Transverse colon (tissue), 4 donors: ENCODE measurements around the gene MBNL1. TPM values are rescaled to one million over a fixed set of nuclear protein-coding genes. Genes with fewer than 3 reads are reported as not detected.

ENCODE experiments used
- DNase-seq: peaks from one replicate; pipeline ENCODE4 v3.0.0-alpha.2; 2019
- H3K27ac ChIP-seq, 4 donors: fragments of 200-600 bp; sonication (generic); 2 replicates each; pipeline ENCODE4 v1.5.1; 2016 to 2018; ENCODE audit warnings: inconsistent platforms in 4 of 4
- H3K27me3 ChIP-seq: fragments of 200-600 bp; sonication (generic); 2 replicates; pipeline ENCODE4 v1.5.1; 2017; ENCODE audit warnings: inconsistent platforms
- H3K36me3 ChIP-seq, 4 donors: fragments of 200-600 bp; sonication (generic); 2 replicates each; pipeline ENCODE4 v1.5.1; 2017 to 2019; ENCODE audit warnings: inconsistent platforms in 4 of 4
- H3K4me1 ChIP-seq, 4 donors: fragments of 200-600 bp; sonication (generic); 2 replicates each; pipeline ENCODE4 v1.5.1; 2017 to 2020; ENCODE audit warnings: inconsistent platforms in 4 of 4
- H3K4me3 ChIP-seq, 4 donors: fragments of 200-600 bp; sonication (generic); 1 replicate in 1 of 4; 2 replicates in 3 of 4; pipeline versions ENCODE4 v1.5.1 to v1.6.1; 2017 to 2019; ENCODE audit warnings: inconsistent platforms in 4 of 4
- H3K9me3 ChIP-seq, 2 donors: fragments of 200-600 bp; sonication (generic); 2 replicates each; pipeline ENCODE4 v1.5.1; 2017 to 2019; ENCODE audit warnings: inconsistent platforms in 2 of 2
- CTCF ChIP-seq, 5 experiments: fragments of 200-600 bp in 3 of 5; fragments of 450-650 bp in 2 of 5; sonication (generic) in 3 of 5; IDR thresholded peaks; 1 replicate in 2 of 5; 2 replicates in 3 of 5; pipeline ENCODE4 v1.5.1; 2016 to 2017; ENCODE audit warnings: antibody characterized with exemption in 5 of 5, inconsistent platforms in 3 of 5, mild to moderate bottlenecking in 2 of 5, moderate library complexity in 1 of 5
- EP300 ChIP-seq: sonication (generic); formaldehyde crosslinking; IDR thresholded peaks from one replicate; pipeline ENCODE4 v1.6.1; 2017; ENCODE audit warnings: antibody characterized with exemption, low read depth
- POLR2A ChIP-seq: fragments of 450-650 bp; IDR thresholded peaks from one replicate; pipeline ENCODE4 v1.6.1; 2016; ENCODE audit warnings: antibody characterized with exemption, mild to moderate bottlenecking, moderate library complexity
- POLR2AphosphoS5 ChIP-seq, 3 donors: sonication (generic); formaldehyde crosslinking; IDR thresholded peaks; one replicate each; pipeline ENCODE4 v1.6.1; 2016; ENCODE audit warnings: antibody characterized with exemption in 3 of 3
- WGBS, 2 donors: methylation state at CpG; one replicate each; pipeline ENCODE4 v1.1.5; 2018; ENCODE audit warnings: low coverage in 1 of 2; 5-methylcytosine and 5-hydroxymethylcytosine counted together
- in situ Hi-C, 4 donors: fragments of 200-750 bp; cut with MboI; loops; one replicate each; pipeline versions ENCODE4 v1.15.0 to v1.15.1; 2017; ENCODE audit warnings: low sequenced_read_pairs in 3 of 4, low pct_ligation_motif_present in 1 of 4, low pct_unique_long_range_greater_than_20kb in 1 of 4
- intact Hi-C: fragments of 100-400 bp; cut with DNase I; formaldehyde crosslinking; loops from one replicate; pipeline ENCODE4 v1.15.1; 2023; ENCODE audit warnings: low total_unique reads
- total RNA-seq, 4 donors: library from RNA; depleted of rRNA; stranded (reverse); fragments of >200 nt; gene quantifications; one replicate each; pipeline ENCODE4 v1.1.0, GENCODE V29; 2016

Gene MBNL1
- total RNA-seq, 4 donors from 2014 or later = 232 to 658 (median 509) TPM

- Histone ChIP-seq H3K4me3 (no peak overlapping the region), H3K4me1 (peaks cover 11 to 69% (median 36%) of the 10 kb centered on the region in 4 donors), H3K27me3 (no peaks in the 10 kb centered on the region), H3K9me3 (no peaks in the 10 kb centered on the region), H3K27ac (peak overlapping the region; percentile 37 to 69 (median 59)), H3K36me3 (no peaks in the 10 kb centered on the region)
- in situ Hi-C loops (no loop called here), intact Hi-C loops (no loop called here)
- WGBS, 2 donors = 86 to 100% methylated on average over 1 of the region's 1 CpG
- no peak for TF ChIP-seq POLR2AphosphoS5 (IDR thresholded peaks at IDR 0.05)
- no peak for TF ChIP-seq POLR2A
- TF ChIP-seq EP300 = no peak
- TF ChIP-seq CTCF (IDR thresholded peaks at IDR 0.05) = no peak
- DNase-seq = no peak
These were observed 47.6 kb downstream of the MBNL1 start for GRCh38 chr3:152316318-152316717.

GRCh38 chr3:152317184-152317583 is 48.5 kb downstream of the MBNL1 start:
- Histone ChIP-seq H3K27me3 (no peaks in the 10 kb centered on the region), H3K4me3 (no peak overlapping the region), H3K36me3 (no peaks in the 10 kb centered on the region), H3K4me1 (peaks cover 14 to 77% (median 40%) of the 10 kb centered on the region in 4 donors), H3K27ac (peak overlapping the region; percentile 37 to 69 (median 59)), H3K9me3 (no peaks in the 10 kb centered on the region)
- TF ChIP-seq EP300 (no peak), POLR2AphosphoS5 (IDR thresholded peaks at IDR 0.05) (no peak), CTCF (IDR thresholded peaks at IDR 0.05) (no peak), POLR2A (no peak)
- no peak for DNase-seq
- intact Hi-C loops (no loop called here), in situ Hi-C loops (no loop called here)
- WGBS, 2 donors = 80 to 89% methylated on average over 4 of the region's 4 CpGs

- Histone ChIP-seq H3K27me3 (no peaks in the 10 kb centered on the region), H3K9me3 (no peaks in the 10 kb centered on the region), H3K36me3 (no peaks in the 10 kb centered on the region), H3K27ac (peak overlapping the region; percentile 37 to 69 (median 59)), H3K4me1 (peaks cover 22 to 80% (median 44%) of the 10 kb centered on the region in 4 donors), H3K4me3 (no peak overlapping the region)
- TF ChIP-seq POLR2A (no peak), POLR2AphosphoS5 (IDR thresholded peaks at IDR 0.05) (peak in 1 of 3 donors; percentile 10)
- in situ Hi-C loops = no loop called here
- DNase-seq = no peak
- WGBS, 2 donors = 61 to 64% methylated on average over 4 of the region's 4 CpGs
- intact Hi-C loops = no loop called here
These were observed 49.2 kb downstream of the MBNL1 start for GRCh38 chr3:152317956-152318355.

- peak overlapping the region; percentile 37 to 69 (median 59) for H3K27ac ChIP-seq
These were observed 49.8 kb downstream of the MBNL1 start for GRCh38 chr3:152318512-152318911.

GRCh38 chr3:152319256-152319655 is 50.5 kb downstream of the MBNL1 start:
- no peak for TF ChIP-seq POLR2A
- TF ChIP-seq CTCF (IDR thresholded peaks at IDR 0.05) = no peak
- TF ChIP-seq POLR2AphosphoS5 (IDR thresholded peaks at IDR 0.05) = no peak
- TF ChIP-seq EP300 = no peak
- Histone ChIP-seq H3K9me3 (no peaks in the 10 kb centered on the region), H3K4me1 (peaks cover 24 to 75% (median 46%) of the 10 kb centered on the region in 4 donors), H3K36me3 (no peaks in the 10 kb centered on the region), H3K27me3 (no peaks in the 10 kb centered on the region), H3K27ac (peak overlapping the region; percentile 37 to 69 (median 59)), H3K4me3 (no peak overlapping the region)
- in situ Hi-C loops = no loop called here
- WGBS, 2 donors = 75 to 76% methylated on average over 2 of the region's 2 CpGs
- intact Hi-C loops = no loop called here
- no peak for DNase-seq

More at GRCh38 chr3:152318512-152318911, 49.8 kb downstream of the MBNL1 start:
- intact Hi-C loops = no loop called here
- no peak for TF ChIP-seq POLR2AphosphoS5 (IDR thresholded peaks at IDR 0.05)
- H3K36me3 ChIP-seq = no peaks in the 10 kb centered on the region
- no peak overlapping the region for H3K4me3 ChIP-seq
- in situ Hi-C loops = no loop called here
- H3K27me3 ChIP-seq = no peaks in the 10 kb centered on the region
- no peak for DNase-seq
- peaks cover 24 to 79% (median 46%) of the 10 kb centered on the region in 4 donors for H3K4me1 ChIP-seq
- no peaks in the 10 kb centered on the region for H3K9me3 ChIP-seq
